Type B pancreatic cell (in vitro differentiated cells): ENCODE measurements around the gene CABP4. TPM values are rescaled to one million over a fixed set of nuclear protein-coding genes. Genes with fewer than 3 reads are reported as not detected.

Source experiments
- DNase-seq: peaks from one replicate; pipeline ENCODE4 v3.0.0; 2021; ENCODE audit warnings: mixed read lengths; ENCODE audit not compliant: unreplicated experiment; ENCODE audit errors: extremely low spot score
- H3K27ac Mint-ChIP-seq: 2 replicates; pipeline ENCODE4 v1.8.0; 2021; ENCODE audit warnings: mild to moderate bottlenecking, mixed read lengths
- H3K27me3 Mint-ChIP-seq: 2 replicates; pipeline ENCODE4 v1.8.0; 2021; ENCODE audit warnings: mixed read lengths
- H3K36me3 Mint-ChIP-seq: 2 replicates; pipeline ENCODE4 v1.8.0; 2021; ENCODE audit warnings: mixed read lengths
- H3K4me1 Mint-ChIP-seq: one replicate; pipeline ENCODE4 v1.8.0; 2021; ENCODE audit warnings: mixed read lengths; ENCODE audit not compliant: unreplicated experiment
- H3K4me3 Mint-ChIP-seq: 2 replicates; pipeline ENCODE4 v1.8.0; 2021; ENCODE audit warnings: mild to moderate bottlenecking, mixed read lengths
- H3K9me3 Mint-ChIP-seq: 2 replicates; pipeline ENCODE4 v1.8.0; 2021; ENCODE audit warnings: mixed read lengths
- total RNA-seq: library from RNA; stranded (reverse); gene quantifications from 2 replicates; pipeline ENCODE4 v1.2.1, GENCODE V29; 2021; ENCODE audit warnings: low replicate concordance
- TF ChIP-seq, protein P1 (sequence below): fragments of 200-600 bp; sonication (generic); conservative IDR thresholded peaks from 2 replicates; pipeline ENCODE4 v1.5.0; 2021; ENCODE audit warnings: antibody characterized with exemption, mild to moderate bottlenecking

CABP4 gene
- total RNA-seq, 1 donor from 2014 or later: not detected

DNA sequence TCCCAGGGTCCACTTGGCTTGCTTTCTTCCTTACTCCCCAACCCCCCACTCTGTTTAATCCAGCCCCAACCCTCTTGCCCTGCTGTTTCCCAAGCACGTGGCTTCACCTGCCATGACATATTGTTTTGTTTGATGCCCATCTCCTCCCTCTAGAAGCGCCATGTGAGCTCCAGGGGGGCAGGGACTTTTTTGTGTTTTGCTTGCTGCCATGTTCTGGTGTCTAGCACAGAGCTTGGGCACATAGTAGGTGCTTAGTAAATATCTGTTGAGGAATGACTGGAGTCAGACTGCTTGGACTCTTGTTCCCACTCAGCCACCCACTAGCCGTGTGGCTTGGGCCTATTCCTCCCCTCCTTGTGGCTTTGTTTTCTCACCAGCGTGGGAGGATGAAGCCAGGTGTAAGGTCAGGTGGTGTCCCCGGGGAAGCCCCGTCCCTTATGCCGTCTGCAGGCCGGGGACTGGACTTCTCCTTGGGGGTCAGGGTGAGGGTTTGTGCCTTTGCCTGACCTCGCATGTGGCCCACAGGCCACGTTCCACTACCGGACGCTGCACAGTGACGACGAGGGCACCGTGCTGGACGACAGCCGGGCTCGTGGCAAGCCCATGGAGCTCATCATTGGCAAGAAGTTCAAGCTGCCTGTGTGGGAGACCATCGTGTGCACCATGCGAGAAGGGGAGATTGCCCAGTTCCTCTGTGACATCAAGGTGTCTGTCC, 31.5 kb downstream of the CABP4 start:
- H3K9me3 Mint-ChIP-seq: no peaks in the 10 kb centered on the region
- peaks cover 3% of the 10 kb centered on the region for H3K27me3 Mint-ChIP-seq
- peak overlapping the region; percentile 57 for H3K4me3 Mint-ChIP-seq
- no peak overlapping the region for H3K27ac Mint-ChIP-seq
- no peak for DNase-seq
- TF ChIP-seq, protein P1, sequence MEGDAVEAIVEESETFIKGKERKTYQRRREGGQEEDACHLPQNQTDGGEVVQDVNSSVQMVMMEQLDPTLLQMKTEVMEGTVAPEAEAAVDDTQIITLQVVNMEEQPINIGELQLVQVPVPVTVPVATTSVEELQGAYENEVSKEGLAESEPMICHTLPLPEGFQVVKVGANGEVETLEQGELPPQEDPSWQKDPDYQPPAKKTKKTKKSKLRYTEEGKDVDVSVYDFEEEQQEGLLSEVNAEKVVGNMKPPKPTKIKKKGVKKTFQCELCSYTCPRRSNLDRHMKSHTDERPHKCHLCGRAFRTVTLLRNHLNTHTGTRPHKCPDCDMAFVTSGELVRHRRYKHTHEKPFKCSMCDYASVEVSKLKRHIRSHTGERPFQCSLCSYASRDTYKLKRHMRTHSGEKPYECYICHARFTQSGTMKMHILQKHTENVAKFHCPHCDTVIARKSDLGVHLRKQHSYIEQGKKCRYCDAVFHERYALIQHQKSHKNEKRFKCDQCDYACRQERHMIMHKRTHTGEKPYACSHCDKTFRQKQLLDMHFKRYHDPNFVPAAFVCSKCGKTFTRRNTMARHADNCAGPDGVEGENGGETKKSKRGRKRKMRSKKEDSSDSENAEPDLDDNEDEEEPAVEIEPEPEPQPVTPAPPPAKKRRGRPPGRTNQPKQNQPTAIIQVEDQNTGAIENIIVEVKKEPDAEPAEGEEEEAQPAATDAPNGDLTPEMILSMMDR: no peak
- H3K4me1 Mint-ChIP-seq: peaks cover 31% of the 10 kb centered on the region
- peaks cover 13% of the 10 kb centered on the region for H3K36me3 Mint-ChIP-seq

DNA sequence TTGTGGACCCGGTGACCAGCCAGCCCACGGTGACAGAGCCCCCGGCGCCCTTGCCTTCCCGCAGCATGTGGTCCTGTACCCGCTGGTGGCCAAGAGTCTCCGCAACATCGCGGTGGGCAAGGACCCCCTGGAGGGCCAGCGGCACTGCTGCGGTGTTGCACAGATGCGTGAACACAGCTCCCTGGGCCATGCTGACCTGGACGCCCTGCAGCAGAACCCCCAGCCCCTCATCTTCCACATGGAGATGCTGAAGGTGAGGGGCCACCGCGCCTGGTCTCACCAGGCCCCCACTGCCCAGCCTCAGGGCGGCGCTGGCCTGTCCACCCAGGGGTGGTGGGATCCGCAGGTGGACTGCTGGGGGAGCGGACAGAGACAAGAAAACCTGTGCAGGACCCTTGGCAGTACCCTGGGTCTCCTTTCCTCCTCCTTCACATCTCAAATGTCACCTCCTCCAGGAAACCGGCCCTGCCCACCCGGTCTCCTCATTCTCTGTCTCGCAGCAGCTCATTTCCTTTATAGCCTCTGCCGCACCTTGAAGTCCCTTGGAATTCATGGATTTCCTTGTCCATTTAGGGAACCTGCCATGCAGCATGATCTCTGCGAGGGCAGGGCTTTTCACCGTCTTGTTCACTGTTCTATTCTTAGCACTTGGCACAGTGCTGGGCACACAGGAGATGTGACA, 34.2 kb downstream of the CABP4 start:
- no peak for DNase-seq
- Mint-ChIP-seq H3K9me3 (no peaks in the 10 kb centered on the region), H3K4me1 (peaks cover 15% of the 10 kb centered on the region), H3K27me3 (no peaks in the 10 kb centered on the region), H3K4me3 (no peak overlapping the region), H3K36me3 (peaks cover 9% of the 10 kb centered on the region), H3K27ac (peak overlapping the region; percentile 39)
- TF ChIP-seq, protein P1: no peak

DNA sequence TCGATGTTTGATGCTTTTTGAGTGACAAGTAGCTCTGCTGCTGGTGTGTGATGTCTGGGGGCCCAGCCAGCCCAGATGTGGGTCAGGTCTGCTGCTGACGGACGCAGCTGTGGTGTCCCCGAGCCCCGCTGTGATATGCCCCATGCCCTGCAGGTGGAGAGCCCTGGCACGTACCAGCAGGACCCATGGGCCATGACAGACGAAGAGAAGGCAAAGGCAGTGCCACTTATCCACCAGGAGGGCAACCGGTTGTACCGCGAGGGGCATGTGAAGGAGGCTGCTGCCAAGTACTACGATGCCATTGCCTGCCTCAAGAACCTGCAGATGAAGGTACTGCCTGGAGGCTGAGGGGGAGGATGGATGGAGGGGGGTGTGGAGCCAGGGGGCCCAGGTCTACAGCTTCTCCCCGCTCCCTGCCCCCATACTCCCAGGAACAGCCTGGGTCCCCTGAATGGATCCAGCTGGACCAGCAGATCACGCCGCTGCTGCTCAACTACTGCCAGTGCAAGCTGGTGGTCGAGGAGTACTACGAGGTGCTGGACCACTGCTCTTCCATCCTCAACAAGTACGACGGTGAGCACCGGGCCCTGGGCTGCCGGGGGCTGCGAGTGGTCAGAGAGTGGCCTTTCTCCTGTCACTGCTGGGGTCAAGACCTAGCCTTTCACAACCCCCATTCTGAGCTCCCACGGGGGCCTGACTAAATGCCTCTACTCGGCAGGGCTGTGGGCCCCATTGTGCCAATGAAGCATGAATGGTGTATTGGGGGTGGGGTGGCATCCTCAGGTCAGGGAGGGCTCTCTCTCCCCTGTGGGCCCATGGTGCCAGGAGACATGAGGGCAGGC, 35.0 kb downstream of the CABP4 start:
- DNase-seq: no peak
- H3K27ac Mint-ChIP-seq: peak overlapping the region; percentile 39
- no peaks in the 10 kb centered on the region for H3K9me3 Mint-ChIP-seq
- no peaks in the 10 kb centered on the region for H3K27me3 Mint-ChIP-seq
- peaks cover 9% of the 10 kb centered on the region for H3K36me3 Mint-ChIP-seq
- H3K4me3 Mint-ChIP-seq: no peak overlapping the region
- TF ChIP-seq, protein P1: no peak
- peaks cover 8% of the 10 kb centered on the region for H3K4me1 Mint-ChIP-seq

DNA sequence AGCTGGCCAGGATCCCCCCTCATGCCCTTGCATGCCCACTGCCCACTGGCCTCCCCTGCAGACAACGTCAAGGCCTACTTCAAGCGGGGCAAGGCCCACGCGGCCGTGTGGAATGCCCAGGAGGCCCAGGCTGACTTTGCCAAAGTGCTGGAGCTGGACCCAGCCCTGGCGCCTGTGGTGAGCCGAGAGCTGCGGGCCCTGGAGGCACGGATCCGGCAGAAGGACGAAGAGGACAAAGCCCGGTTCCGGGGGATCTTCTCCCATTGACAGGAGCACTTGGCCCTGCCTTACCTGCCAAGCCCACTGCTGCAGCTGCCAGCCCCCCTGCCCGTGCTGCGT, 35.5 kb downstream of the CABP4 start:
- TF ChIP-seq, protein P1: no peak
- H3K4me1 Mint-ChIP-seq: peaks cover 6% of the 10 kb centered on the region
- DNase-seq: no peak
- H3K9me3 Mint-ChIP-seq: no peaks in the 10 kb centered on the region
- H3K27me3 Mint-ChIP-seq: no peaks in the 10 kb centered on the region
- H3K27ac Mint-ChIP-seq: no peak overlapping the region
- H3K4me3 Mint-ChIP-seq: no peak overlapping the region
- H3K36me3 Mint-ChIP-seq: peaks cover 9% of the 10 kb centered on the region

DNA sequence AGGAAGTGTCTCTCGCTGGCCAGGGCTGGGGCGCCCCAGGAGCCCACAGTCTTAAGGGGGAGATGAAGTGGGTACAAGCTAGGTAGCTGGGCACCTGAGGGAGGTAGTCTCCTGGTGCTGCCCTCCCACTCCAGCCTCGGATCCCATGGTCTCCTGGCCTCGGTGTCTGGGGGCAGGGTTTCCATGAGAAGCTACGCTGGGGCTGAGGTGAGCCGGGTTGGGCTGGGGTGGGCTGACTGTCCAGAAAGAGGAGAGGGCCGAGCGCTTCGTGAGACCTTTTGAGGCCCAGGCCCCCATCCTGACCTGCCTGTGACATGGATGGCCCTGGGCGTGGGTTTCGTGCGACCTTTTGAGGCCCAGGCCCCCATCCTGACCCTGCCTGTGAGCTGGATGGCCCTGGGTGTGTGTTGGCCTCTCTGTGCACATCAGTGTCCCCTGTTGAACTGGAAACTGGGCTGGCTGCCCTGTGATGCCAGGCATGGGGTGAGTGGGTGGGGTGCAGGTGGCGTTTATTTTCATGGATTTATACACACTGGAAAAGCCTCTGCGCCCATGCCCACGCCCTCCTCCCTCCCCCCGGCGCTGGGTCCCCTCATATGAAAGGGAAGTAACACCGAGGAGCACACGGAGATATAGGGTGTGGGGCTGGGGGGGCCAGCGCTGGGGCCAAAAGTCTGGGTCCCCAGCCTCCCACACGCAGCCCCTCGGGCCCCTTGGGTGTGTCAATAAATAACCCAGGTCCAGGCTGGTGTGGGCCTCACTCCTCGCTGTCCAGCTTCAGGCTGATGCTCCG, 36.3 kb downstream of the CABP4 start:
- H3K36me3 Mint-ChIP-seq: peaks cover 9% of the 10 kb centered on the region
- no peaks in the 10 kb centered on the region for H3K27me3 Mint-ChIP-seq
- no peak for DNase-seq
- no peaks in the 10 kb centered on the region for H3K9me3 Mint-ChIP-seq
- no peak overlapping the region for H3K27ac Mint-ChIP-seq
- TF ChIP-seq, protein P1: no peak
- H3K4me3 Mint-ChIP-seq: no peak overlapping the region
- no peaks in the 10 kb centered on the region for H3K4me1 Mint-ChIP-seq
